Activated T-cell treated with anti-CD3 and anti-CD28 coated beads, Interleukin-2, amount 50 U/mL, for 72 hours (primary cell): Measurements from ENCODE around the gene GRID1. TPM values are rescaled to one million over a fixed set of nuclear protein-coding genes. Genes with fewer than 3 reads are reported as not detected.

Experiments used
- ATAC-seq, 2 donors: fragments of 150-1000 bp; cut with Tn5 transposase; replicated peaks in 1 of 2; 2 replicates each; pipeline ENCODE4 v1.10.0; 2021; ENCODE audit warnings: moderate library complexity in 2 of 2, mild to moderate bottlenecking in 1 of 2
- DNase-seq, 2 donors: peaks; one replicate each; pipeline ENCODE4 v3.0.0; 2021 to 2022; ENCODE audit warnings: mixed read lengths in 1 of 2
- H3K27ac Mint-ChIP-seq: one replicate; pipeline ENCODE4 v1.8.0; 2022; ENCODE audit warnings: mild to moderate bottlenecking, moderate library complexity, mixed read lengths
- H3K27me3 Mint-ChIP-seq: one replicate; pipeline ENCODE4 v1.8.0; 2022; ENCODE audit warnings: low read depth, mixed read lengths
- H3K36me3 Mint-ChIP-seq, 2 donors: one replicate each; pipeline ENCODE4 v1.8.0; 2022; ENCODE audit warnings: mixed read lengths in 2 of 2, mild to moderate bottlenecking in 1 of 2; ENCODE audit not compliant: insufficient read depth in 2 of 2
- H3K4me1 Mint-ChIP-seq: one replicate; pipeline ENCODE4 v1.8.0; 2022; ENCODE audit warnings: low read depth, mixed read lengths
- H3K4me3 Mint-ChIP-seq, 2 donors: one replicate each; pipeline ENCODE4 v1.8.0; 2022; ENCODE audit warnings: mild to moderate bottlenecking in 2 of 2, mixed read lengths in 2 of 2, moderate library complexity in 2 of 2
- H3K9me3 Mint-ChIP-seq, 2 donors: one replicate each; pipeline ENCODE4 v1.8.0; 2022; ENCODE audit warnings: mixed read lengths in 2 of 2
- total RNA-seq, 2 donors: library from RNA; stranded (reverse); gene quantifications; one replicate each; pipeline ENCODE4 v1.2.3, GENCODE V29; 2022

GRID1 gene
- total RNA-seq, 2 donors from 2014 or later = not detected

DNA sequence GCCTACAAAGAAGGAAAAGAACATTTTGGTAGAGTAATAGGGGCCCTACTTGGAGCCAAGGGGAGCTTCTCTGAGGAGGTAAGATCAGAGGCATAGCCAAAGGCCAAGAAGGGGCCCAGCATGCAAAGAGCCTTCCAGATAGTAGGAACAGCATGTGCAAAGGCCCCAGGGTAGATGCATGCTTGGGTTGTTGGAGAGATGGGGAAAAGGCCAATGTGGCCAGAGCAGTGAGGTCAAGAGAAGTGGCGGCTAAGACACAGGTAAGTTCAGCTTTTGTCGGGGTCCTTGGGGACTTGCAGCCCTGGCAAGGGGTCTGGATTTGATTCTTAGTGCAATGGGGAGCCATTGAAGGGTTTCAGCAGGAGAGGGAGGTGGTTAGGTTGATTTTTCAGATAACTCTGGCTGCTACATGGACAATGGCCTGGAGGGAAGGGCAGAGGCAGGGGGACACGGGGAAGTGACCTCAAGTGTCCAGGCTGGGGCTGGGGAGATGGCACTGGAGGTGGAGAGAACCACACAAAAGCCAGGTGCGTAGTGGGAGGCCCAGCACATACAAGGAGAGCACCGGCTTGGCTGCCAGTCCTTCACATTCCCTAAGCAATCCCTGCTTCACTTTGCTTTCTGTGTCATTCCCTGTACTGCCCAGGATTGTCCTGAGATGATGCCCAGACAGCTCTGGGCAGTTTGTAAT lies 16.5 kb downstream of the GRID1 start:
- no peak overlapping the region for H3K27ac Mint-ChIP-seq
- no peak overlapping the region for H3K4me3 Mint-ChIP-seq
- H3K9me3 Mint-ChIP-seq = no peaks in the 10 kb centered on the region
- no peaks in the 10 kb centered on the region for H3K4me1 Mint-ChIP-seq
- ATAC-seq = no peak
- H3K36me3 Mint-ChIP-seq = no peaks in the 10 kb centered on the region
- peaks cover 15% of the 10 kb centered on the region for H3K27me3 Mint-ChIP-seq
- DNase-seq = no peak

DNA sequence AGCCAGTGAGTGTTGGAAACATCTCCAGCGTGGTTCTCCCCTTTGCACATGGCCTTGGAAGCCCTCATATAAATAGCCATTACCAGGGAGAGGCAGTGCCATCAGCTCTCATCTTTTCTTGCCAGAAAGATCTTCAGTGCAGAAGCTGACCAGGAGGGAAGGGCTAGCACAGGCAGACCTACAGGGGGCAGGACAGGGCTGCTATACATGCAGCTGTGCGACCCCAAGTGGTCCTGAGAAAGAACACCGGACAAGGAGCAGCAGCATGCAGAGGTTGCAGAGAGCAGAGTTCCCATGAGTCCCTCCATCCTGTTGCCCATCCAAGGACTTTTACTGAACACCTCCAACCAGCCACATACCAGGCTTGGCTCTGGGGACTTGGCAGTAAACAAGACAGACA lies 17.1 kb downstream of the GRID1 start:
- Mint-ChIP-seq H3K27ac (no peak overlapping the region), H3K4me1 (no peaks in the 10 kb centered on the region), H3K36me3 (no peaks in the 10 kb centered on the region), H3K27me3 (peaks cover 15% of the 10 kb centered on the region), H3K9me3 (no peaks in the 10 kb centered on the region), H3K4me3 (no peak overlapping the region)
- DNase-seq (no peak), ATAC-seq (no peak)

DNA sequence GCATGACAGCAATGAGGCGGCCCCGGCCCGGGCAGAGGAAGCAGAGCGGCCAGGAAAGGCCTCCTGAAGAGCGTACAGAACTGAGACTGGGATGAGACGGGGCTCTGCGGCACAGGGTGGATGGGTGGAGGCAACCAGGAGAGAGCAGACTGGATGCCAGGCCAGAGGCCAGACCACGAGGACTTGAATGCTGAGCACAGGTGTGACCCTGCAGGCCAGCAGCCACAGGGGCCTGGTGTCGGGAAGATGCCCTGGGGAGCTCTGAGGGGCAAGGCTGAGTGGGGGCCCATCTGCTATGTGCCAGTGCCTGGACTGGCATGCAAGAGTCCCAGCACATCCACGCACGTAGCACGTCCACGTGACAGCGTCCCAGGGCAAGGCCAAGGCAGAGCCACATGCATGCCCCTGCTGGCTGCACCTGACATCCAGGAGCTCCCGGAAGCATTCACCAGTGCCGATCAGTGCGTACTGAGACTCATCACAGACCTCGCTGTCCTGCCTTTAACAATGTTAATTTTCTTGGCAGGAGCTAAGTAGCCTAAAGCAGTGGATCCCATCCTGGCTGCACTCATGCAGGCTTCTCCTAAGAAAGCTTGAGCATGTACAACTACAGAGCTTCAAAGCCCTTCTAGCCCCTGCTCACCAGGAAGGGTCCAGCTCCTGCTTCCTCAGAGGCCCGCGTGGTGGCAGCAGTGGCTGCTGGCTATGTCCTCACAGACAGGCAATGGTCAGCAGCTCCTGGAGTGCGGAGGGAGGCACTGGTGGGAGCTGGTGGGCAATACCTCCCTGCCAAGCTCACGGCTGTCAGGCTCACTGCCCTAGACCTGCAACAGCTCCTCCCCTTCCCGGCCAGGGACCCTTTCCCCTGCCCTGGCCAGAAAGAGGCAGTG lies 18.0 kb downstream of the GRID1 start:
- ATAC-seq (no peak), DNase-seq (no peak)
- peaks cover 15% of the 10 kb centered on the region for H3K27me3 Mint-ChIP-seq
- no peaks in the 10 kb centered on the region for H3K9me3 Mint-ChIP-seq
- no peaks in the 10 kb centered on the region for H3K36me3 Mint-ChIP-seq
- no peak overlapping the region for H3K4me3 Mint-ChIP-seq
- no peaks in the 10 kb centered on the region for H3K4me1 Mint-ChIP-seq
- no peak overlapping the region for H3K27ac Mint-ChIP-seq

DNA sequence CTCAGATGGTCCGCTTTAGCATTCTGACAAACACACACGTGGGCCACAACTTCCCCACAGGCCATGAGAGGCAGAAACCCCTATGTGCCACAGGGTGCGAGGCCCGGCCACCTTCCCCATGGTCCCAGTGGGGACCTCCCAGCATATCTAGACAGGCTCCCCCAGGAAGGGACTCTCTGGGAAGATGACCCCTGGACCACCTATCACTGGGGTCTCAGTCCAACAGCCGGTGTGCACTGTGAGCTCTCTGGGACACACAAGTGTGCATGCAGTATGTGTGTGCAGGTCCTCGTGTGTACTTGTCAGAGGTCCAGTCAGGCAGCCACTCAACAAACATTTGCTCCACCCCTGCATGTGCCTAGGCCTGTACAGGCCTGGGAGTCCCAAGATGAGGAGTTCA lies 18.7 kb downstream of the GRID1 start:
- DNase-seq = no peak
- Mint-ChIP-seq H3K4me1 (no peaks in the 10 kb centered on the region), H3K27ac (no peak overlapping the region), H3K27me3 (peaks cover 15% of the 10 kb centered on the region), H3K9me3 (no peaks in the 10 kb centered on the region), H3K36me3 (no peaks in the 10 kb centered on the region), H3K4me3 (no peak overlapping the region)
- no peak for ATAC-seq

DNA sequence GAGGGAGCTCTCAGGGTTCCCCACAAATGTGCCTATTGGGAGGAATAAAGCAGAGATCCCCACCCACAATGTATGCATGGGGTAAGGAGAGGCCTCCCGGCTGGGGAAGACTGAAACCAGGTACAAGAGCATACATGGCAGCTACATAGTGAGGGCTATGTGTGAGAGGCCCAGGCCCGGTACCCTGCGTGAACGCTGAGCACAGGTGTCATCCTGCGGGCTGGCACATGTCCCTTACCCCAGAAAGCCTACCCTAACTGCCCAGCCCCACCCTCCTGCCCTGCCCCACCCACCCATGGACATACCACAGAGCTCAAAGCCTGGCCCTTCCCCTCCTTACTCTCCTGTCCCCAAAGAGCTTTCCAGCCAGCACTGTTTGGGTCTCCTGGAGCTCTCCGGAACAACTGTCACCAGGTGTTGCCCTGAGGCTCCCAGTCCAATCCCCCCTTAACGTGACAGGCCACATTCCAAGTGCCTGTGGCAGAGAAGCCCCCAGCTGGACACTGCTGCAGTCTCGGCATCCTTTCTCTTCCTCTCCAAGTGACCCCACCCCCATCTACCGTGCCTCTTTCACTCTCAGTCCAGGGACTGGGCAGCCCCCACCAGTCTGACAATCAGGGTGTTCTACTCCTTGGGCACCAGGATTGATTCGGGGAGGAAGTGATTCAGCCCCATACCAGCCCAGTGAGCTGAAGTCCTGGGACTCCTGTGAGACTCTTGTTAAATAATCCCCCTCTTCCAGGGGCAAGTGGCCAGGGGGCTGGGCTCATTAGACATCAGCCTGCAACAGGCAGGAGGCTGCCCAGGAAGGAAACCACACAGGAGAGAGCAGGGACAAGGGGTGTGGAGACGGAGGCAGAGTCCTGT lies 19.6 kb downstream of the GRID1 start:
- H3K4me3 Mint-ChIP-seq = no peak overlapping the region
- no peaks in the 10 kb centered on the region for H3K36me3 Mint-ChIP-seq
- DNase-seq = no peak
- H3K9me3 Mint-ChIP-seq = no peaks in the 10 kb centered on the region
- no peaks in the 10 kb centered on the region for H3K4me1 Mint-ChIP-seq
- peaks cover 15% of the 10 kb centered on the region for H3K27me3 Mint-ChIP-seq
- no peak overlapping the region for H3K27ac Mint-ChIP-seq
- no peak for ATAC-seq

DNA sequence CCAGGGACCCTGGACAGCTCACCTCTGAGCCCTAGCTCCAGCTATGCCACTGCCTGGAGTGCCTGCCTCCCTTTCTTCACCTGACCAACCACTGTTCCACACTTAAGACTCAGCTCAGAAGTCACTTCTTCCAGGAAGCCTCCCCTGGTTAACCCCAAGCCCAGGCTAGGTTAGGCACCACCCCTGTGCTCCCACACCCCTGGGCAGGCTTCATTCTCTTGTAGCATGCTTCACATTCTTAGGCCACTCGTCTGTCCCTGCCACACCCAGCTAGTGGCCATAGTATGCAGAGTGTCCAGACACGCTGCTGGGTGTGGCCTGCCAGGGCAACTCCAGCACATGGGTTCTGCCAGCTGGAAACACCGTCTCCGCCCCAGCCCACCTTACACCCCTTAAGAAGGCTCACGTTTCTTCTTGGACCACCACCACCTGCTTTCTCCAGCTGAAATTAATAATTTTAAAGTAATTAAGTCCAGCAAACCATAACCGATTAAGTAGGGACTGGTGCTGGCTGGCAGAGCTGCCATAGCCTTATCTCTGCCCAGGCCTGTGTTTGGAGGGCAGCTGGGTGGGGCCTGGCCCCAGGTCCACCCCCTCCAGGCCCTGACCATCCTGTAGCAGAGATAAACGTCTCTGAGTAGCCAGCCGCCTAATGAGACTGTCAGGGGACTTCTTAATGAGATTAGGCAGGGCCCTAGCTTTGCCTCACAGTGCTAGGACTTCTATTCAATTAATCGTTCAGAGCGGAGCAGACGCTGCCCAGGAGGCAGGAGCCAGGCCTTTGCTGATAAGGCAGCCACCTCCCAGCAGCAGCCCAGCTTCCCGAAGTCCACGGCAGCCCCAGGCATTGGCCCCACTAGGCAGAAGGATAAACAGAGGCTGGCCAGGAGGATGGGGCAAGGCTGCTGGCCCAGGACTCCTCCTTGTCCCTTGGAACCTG lies 20.5 kb downstream of the GRID1 start:
- ATAC-seq = no peak

DNA sequence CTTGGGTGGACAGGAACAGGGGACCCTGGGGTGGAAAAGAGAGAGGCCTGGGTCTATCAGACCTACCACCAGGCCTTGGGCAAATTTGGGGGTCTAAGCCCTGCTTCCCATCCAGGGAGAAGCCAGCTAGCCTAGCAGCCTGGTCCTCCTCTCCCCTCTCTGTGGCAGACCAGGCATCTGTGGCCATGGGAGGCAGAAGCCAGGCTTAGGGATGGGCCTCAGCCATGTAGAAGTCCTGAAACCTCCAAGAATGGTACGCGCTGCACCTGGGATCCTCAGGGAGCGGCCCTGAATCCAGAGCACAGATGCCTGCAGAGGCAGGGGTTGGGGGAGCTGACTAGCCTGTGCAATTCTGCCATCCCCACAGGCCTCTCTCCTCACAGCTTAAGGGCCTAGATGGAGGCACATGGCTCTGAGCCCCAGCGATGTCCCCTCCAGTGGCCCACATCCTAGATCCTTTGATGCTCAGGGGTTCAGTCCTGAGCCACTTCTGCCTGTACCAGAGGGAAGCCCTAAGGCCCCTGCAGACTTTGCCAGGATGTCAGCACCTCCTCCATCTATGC lies 21.2 kb downstream of the GRID1 start:
- Mint-ChIP-seq H3K36me3 (no peaks in the 10 kb centered on the region), H3K9me3 (no peaks in the 10 kb centered on the region), H3K4me1 (no peaks in the 10 kb centered on the region), H3K4me3 (no peak overlapping the region), H3K27ac (no peak overlapping the region), H3K27me3 (peaks cover 11% of the 10 kb centered on the region)
- ATAC-seq (no peak), DNase-seq (no peak)

More for the DNA sequence above, 20.5 kb downstream of the GRID1 start:
- no peak overlapping the region for H3K4me3 Mint-ChIP-seq
- peaks cover 15% of the 10 kb centered on the region for H3K27me3 Mint-ChIP-seq
- H3K36me3 Mint-ChIP-seq = no peaks in the 10 kb centered on the region
- DNase-seq = no peak
- no peaks in the 10 kb centered on the region for H3K4me1 Mint-ChIP-seq
- no peak overlapping the region for H3K27ac Mint-ChIP-seq
- H3K9me3 Mint-ChIP-seq = no peaks in the 10 kb centered on the region

DNA sequence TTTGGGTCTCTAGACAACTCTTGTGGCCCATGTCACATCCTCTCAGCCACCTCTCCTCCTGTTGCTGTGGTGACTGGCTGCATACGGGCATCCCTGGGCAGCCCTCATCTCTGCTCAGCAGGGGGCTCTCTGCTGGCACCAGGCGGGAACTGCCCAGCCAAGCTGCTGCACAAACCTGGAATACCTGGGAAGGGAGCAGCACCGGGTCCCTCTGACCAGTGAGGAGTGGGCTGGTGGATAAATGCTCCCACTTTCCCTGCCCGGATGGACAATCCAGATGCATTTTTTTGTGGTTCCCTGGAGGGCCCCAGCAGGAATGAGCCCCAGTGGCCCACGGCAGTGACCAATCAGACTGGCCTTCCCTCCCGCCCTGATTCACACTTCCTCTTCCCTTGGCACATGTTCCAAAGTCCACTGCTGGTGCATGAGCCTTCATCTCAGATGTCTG lies 21.9 kb downstream of the GRID1 start:
- Mint-ChIP-seq H3K27ac (no peak overlapping the region), H3K4me3 (no peak overlapping the region), H3K27me3 (peaks cover 5% of the 10 kb centered on the region), H3K4me1 (no peaks in the 10 kb centered on the region), H3K36me3 (no peaks in the 10 kb centered on the region), H3K9me3 (no peaks in the 10 kb centered on the region)
- DNase-seq (no peak), ATAC-seq (no peak)

DNA sequence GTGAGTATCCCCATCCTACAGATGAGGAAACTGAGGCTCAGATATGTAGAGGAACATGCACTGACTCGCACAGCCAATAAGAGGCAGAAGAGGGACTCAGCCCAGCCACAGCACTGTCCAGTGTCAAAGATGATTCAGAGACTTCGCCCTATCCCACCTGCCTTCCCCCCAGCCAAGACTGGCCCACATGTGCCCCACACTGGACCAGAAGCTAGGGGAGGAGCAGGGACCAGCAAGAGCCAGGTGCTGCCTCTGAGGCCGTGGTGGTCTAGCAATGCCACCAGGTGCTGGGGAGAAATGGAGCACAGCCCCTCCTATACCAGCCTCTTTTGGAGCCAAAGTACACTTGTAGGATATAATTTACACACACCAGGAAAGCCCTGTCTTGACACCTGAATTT lies 22.3 kb downstream of the GRID1 start:
- Mint-ChIP-seq H3K4me1 (no peaks in the 10 kb centered on the region), H3K36me3 (no peaks in the 10 kb centered on the region), H3K27ac (no peak overlapping the region), H3K9me3 (no peaks in the 10 kb centered on the region), H3K27me3 (peaks cover under 1% of the 10 kb centered on the region), H3K4me3 (no peak overlapping the region)
- ATAC-seq (no peak), DNase-seq (no peak)

DNA sequence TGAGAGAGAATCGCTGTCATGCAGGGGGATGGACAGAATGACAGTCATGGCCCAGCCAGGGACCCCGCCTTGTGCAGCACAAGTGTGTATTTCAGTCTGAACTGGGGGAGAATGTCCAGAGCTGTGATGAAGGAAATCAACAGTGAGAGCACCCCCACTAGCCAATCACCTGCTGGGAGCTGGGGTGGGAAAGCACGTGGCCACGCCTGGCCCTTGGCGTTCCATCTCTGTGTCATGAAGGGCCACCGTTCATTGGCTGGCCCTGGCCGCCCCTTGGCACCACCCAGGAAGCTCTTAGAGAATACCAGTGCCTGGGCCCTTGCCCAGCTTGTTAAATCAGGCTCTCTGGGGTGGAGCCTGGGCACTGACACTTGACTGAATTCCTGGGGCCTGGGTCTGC lies 22.8 kb downstream of the GRID1 start:
- Mint-ChIP-seq H3K4me1 (no peaks in the 10 kb centered on the region), H3K27me3 (no peaks in the 10 kb centered on the region), H3K4me3 (no peak overlapping the region), H3K36me3 (no peaks in the 10 kb centered on the region), H3K9me3 (no peaks in the 10 kb centered on the region), H3K27ac (no peak overlapping the region)
- ATAC-seq = no peak
- DNase-seq = no peak

DNA sequence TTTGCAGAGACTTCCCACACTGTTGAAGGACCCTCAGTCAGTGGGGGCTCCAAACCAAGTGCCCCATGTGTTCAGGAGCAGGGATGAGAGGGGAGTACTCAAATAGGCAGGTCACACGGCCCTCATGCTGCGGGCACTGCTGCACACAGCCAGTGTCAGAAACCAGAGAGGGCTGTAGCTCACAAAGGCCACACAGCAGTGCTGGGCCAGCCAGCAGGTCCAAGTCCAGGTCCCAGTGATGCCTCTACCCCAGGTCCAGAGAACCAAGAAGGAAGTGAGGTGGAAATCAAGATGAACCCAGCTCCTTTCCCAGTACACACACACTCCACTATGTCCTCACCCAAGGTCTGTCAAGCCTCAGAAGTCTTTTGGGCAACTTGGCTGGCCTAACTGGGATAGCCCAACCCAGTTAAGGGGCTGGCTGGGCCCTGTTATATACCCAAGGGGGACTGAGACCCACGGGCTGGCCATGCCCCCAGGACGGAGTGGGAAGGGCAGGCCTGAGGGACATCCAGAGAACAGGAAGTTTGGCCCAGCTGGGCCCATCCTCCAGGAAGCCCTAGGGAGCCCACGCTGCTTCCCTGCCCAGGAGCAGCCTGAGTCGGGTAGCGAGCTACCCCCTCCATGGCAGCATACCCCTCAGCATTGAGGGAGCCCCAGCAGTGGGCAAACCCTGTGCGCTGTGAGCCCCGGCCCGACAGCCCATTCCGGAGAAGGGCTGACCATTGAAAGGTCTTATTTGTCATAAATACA lies 24.3 kb downstream of the GRID1 start:
- H3K9me3 Mint-ChIP-seq = no peaks in the 10 kb centered on the region
- H3K4me3 Mint-ChIP-seq = no peak overlapping the region
- no peaks in the 10 kb centered on the region for H3K36me3 Mint-ChIP-seq
- H3K27ac Mint-ChIP-seq = no peak overlapping the region
- no peak for ATAC-seq
- H3K27me3 Mint-ChIP-seq = no peaks in the 10 kb centered on the region
- no peaks in the 10 kb centered on the region for H3K4me1 Mint-ChIP-seq
- DNase-seq = no peak
